ENCODE results near the gene DIPK1B. TPM values are rescaled to one million over a fixed set of nuclear protein-coding genes. Genes with fewer than 3 reads are reported as not detected.

Gene DIPK1B
- total RNA-seq, 2 experiments from 2014 or later, result not detected

DNA sequence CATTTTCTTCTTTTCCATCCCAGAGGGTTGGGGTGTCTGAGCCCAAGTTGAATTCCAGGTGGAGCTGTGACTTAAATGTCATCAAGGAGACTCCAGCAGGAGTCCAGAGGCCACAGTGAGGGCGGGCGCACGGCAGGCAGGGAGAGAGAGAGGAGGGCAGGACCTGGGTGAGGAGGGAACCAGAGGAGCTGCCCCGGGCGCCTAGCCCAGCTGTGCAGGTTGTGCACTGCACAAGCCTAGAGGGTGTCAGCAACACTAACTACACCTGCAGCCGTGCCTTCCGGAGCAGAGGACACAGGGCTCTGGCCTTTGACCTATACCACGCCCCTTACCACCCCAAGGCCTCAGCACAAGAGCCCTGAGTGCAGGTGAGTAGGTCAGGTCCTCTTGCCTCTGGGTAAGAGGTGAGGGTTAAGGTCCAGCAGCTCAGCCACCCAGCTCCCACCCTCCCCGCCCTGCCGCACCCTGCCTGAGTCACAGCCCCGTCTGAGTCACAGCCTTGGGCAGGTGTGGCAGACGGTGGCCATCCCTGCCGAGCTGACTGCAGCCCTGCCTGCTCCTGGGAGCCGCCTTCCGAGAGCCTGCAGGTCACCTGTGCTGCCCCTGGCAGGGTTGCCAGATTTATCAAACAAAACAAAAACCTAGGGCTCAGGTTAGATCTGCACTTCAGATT lies 18.7 kb upstream of the DIPK1B start:
- ChIA-PET POLR2A (no interaction called here), CTCF (no interaction called here)
- Mint-ChIP-seq H3K9me3 (no peaks in the 10 kb centered on the region), H3K4me3 (no peak overlapping the region), H3K27ac (no peak overlapping the region), H3K36me3 (ENCODE audit: low read depth) (no peaks in the 10 kb centered on the region), H3K27me3 (peaks cover 6% of the 10 kb centered on the region), H3K4me1 (peaks cover 3% of the 10 kb centered on the region)
- no peak for DNase-seq

DNA sequence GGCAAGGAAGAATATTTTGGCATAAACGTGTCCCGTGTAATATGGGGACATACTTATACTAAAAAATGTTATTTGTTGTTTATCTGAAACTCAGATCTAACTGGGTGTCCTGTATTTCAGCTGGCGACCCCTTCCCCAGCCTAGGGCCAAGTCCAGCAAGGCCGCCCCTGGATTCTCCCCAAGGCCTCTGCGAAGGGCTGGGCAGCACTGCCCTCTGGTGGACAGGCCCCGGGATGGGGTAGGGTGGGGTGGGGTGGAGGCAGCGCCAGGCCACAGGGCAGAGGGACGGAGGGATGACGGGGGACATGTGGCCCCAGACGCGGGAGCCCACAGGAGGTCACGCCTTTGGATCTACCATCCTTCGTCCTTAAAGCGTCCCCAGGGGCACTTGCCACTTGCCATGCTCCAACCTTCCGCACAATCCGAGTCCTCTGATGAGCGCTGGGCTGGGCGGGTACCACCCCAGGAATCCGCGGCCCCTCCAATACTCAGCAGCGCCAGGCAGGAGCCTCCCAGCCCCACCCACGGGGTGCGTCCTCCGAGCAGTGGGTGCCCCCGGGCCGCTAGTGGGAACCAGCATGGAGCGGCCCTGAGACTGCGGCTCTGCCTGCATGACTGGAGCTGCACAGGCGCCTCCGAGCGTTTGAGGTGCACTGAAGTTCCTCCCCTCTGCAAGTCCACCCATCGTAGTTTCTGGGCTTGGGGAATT lies 18.1 kb upstream of the DIPK1B start:
- peak; percentile 33 for DNase-seq
- H3K9me3 Mint-ChIP-seq, result no peaks in the 10 kb centered on the region
- ChIA-PET CTCF (interaction anchor here (1.4 kb wide), 1 partner anchor 14 kb away, joined by 3 read pairs; no protein-coding TSS in a partner anchor), POLR2A (no interaction called here)
- no peak overlapping the region for H3K27ac Mint-ChIP-seq
- H3K27me3 Mint-ChIP-seq, result peaks cover 10% of the 10 kb centered on the region
- no peak overlapping the region for H3K4me3 Mint-ChIP-seq
- H3K4me1 Mint-ChIP-seq, result peaks cover 3% of the 10 kb centered on the region
- H3K36me3 Mint-ChIP-seq (ENCODE audit: low read depth), result no peaks in the 10 kb centered on the region

DNA sequence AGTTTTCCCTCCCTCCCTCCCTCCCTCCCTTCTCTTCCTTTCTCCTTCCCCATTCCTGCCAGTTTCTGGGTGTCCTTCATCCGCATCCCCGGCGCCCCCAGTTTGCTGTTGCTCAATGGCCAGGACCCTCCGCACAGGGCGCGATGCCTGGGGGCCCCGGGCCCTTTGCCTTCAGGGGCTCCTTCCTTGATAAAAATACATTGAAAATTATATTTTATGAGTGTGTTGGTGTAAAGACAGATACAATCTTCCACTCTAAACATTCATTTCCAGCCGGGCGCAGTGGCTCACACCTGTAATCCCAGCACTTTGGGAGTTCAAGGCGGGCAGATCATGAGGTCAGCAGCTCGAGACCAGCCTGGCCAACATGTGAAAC lies 17.5 kb upstream of the DIPK1B start:
- no peak for DNase-seq
- Mint-ChIP-seq H3K9me3 (no peaks in the 10 kb centered on the region), H3K4me1 (peaks cover 3% of the 10 kb centered on the region), H3K4me3 (no peak overlapping the region), H3K27ac (no peak overlapping the region), H3K27me3 (peaks cover 10% of the 10 kb centered on the region), H3K36me3 (ENCODE audit: low read depth) (no peaks in the 10 kb centered on the region)
- ChIA-PET CTCF (interaction anchor here (1.4 kb wide), 1 partner anchor 13 kb away, joined by 3 read pairs; no protein-coding TSS in a partner anchor), POLR2A (no interaction called here)

DNA sequence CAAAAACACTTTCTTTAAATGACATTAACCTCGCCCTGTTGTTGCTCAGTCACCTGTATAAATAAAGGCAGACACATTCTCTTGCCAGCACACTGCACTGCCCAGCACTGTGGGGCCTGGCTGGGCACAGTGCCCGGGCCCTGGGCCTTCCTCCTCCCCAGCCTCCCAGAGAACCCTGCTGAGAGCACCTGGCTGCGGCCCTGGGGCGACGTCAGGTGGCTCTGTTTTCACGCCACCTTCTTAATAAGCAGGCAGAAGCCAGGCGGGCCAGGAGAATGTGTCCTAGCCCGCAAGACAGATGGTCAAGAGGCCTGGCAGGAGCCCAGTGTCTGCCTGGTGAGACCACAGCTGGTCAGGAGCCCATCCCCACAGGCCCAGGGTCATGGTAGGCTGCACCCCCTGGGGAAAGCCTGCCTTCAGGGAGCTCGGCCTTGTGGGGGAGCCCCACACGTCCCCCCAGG lies 16.9 kb upstream of the DIPK1B start:
- no peaks in the 10 kb centered on the region for H3K9me3 Mint-ChIP-seq
- H3K27ac Mint-ChIP-seq, result no peak overlapping the region
- no peak for DNase-seq
- H3K4me3 Mint-ChIP-seq, result no peak overlapping the region
- ChIA-PET POLR2A (no interaction called here), CTCF (interaction anchor here (1.4 kb wide), 1 partner anchor 13 kb away, joined by 3 read pairs; no protein-coding TSS in a partner anchor)
- H3K4me1 Mint-ChIP-seq, result peaks cover 7% of the 10 kb centered on the region
- no peaks in the 10 kb centered on the region for H3K36me3 Mint-ChIP-seq (ENCODE audit: low read depth)
- peaks cover 10% of the 10 kb centered on the region for H3K27me3 Mint-ChIP-seq

DNA sequence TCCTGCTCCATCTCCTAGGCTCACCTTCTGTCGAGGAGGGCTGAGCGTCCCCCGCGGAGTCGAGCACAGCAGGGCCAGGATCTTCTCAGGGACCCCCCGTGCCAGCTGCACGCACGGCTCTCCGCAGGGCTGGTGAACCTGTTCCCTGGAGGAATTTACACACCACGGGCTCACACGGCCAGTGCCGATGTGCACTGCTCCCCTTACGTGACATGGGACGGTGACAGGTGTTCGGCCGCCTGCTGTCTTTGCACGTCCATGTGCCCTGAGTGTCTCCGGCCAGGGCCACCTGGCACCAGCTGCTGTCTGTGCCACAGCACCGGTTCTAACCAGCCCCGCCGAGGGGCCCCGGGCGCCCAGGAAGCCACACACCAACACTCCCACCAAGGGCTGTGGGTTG lies 16.4 kb upstream of the DIPK1B start:
- CTCF ChIA-PET, result interaction anchor here (0.7 to 1.4 kb wide), 2 partner anchors 12 to 33 kb away, joined by 3 read pairs; no protein-coding TSS in a partner anchor
- Mint-ChIP-seq H3K4me1 (peaks cover 12% of the 10 kb centered on the region), H3K9me3 (no peaks in the 10 kb centered on the region), H3K27me3 (peaks cover 10% of the 10 kb centered on the region), H3K4me3 (no peak overlapping the region), H3K27ac (no peak overlapping the region), H3K36me3 (ENCODE audit: low read depth) (no peaks in the 10 kb centered on the region)
- POLR2A ChIA-PET, result no interaction called here
- DNase-seq, result no peak

DNA sequence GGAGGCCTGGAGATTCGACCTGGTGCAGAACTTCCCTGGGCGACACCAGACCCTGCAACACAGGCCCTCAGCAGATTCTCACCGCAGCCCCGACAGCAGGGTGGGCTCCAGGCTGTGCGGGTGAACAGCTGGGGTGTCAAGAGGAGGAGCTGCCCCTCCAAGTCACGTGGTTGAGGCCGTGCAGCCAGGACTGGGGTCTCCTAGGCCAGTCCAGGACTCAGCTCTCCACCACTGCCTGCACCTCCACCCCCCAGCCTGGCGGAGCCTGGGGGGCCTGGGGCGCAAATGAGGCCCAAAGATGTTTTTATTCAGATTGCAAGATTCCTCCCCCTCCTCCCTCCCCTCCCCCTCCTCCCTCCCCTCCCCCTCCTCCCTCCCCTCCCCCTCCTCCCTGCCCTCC lies 15.9 kb upstream of the DIPK1B start:
- Mint-ChIP-seq H3K9me3 (no peaks in the 10 kb centered on the region), H3K4me3 (no peak overlapping the region), H3K4me1 (peaks cover 17% of the 10 kb centered on the region), H3K27ac (no peak overlapping the region), H3K27me3 (peaks cover 12% of the 10 kb centered on the region), H3K36me3 (ENCODE audit: low read depth) (no peaks in the 10 kb centered on the region)
- CTCF ChIA-PET, result interaction anchor here (0.7 kb wide), 1 partner anchor 33 kb away, joined by 3 read pairs; no protein-coding TSS in a partner anchor
- no peak for DNase-seq
- POLR2A ChIA-PET, result no interaction called here

DNA sequence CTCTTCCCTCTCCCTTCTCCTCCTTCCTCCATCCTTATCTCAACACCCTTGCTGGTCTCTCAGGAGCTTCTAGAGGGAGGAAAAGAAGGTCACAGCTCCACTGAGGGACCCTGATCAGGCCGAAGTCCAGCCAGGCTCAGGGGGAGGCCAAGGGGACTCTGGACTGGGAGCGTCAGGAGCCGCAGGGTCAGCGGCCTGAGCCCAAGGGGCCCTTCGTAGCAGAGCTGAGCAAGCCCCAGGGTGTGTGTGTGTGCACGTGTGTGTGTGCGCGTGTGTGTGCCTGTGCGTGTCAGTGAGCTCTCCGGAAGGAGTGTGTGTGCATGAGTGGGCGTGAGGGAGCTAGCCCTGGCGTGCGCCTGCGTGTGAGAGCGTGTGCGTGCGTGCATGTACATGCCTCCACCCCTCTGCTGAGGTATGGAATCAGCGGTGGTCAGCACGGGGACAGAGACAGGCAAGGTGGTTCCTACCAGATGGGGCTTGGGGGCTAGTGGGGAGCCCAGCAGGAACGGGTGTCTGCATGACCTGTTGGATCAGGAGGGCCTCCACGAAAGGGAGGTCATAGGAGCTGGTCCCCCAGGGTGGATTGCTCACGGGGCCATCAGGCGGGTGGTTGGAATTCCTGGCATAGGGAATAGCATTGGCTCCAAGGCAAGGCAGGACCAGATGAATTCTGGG lies 15.1 kb upstream of the DIPK1B start:
- no peak for DNase-seq
- Mint-ChIP-seq H3K4me3 (no peak overlapping the region), H3K36me3 (ENCODE audit: low read depth) (no peaks in the 10 kb centered on the region), H3K9me3 (no peaks in the 10 kb centered on the region), H3K27me3 (peaks cover 15% of the 10 kb centered on the region), H3K27ac (no peak overlapping the region), H3K4me1 (peaks cover 20% of the 10 kb centered on the region)
- POLR2A ChIA-PET, result no interaction called here
- CTCF ChIA-PET, result interaction anchor here (0.6 kb wide), 1 partner anchor 16 kb away, joined by 3 read pairs; no protein-coding TSS in a partner anchor

DNA sequence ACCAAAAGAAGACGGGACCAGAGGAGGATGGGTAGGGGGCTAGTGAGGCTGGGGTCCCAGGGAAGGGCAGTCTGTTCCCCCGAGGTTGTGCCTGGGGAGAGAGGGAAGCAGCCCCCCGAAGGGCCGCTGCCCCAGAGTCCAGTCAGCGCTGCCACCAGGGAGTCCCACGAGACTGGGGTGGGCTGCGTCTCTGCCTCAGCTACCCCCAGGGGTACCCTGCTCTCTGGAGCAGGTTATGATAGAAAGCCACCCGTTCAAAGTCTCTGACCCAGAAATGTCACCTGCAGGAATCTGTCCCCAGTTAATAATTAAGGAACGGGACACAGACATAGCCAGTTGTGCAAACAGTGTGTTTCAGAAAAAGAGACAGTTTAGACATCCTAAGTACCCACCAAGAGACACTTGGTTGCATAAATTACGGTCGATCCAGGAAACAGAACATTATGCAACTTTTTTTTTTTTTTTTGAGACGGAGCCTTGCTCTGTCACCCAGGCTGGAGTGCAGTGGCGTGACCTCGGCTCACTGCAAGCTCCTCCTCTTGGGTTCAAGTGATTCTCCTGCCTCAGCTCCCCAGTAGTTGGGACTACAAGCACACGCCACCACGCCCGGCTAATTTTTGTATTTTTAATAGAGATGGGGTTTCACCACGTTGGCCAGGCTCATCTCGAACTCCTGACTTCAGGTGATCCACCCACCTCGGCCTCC lies 14.4 kb upstream of the DIPK1B start:
- ChIA-PET CTCF (interaction anchor here (1.2 to 1.3 kb wide), 2 partner anchors 24 to 31 kb away, joined by 3 read pairs; no protein-coding TSS in a partner anchor), POLR2A (no interaction called here)
- Mint-ChIP-seq H3K27ac (no peak overlapping the region), H3K4me3 (no peak overlapping the region), H3K4me1 (peaks cover 20% of the 10 kb centered on the region), H3K27me3 (peaks cover 15% of the 10 kb centered on the region), H3K36me3 (ENCODE audit: low read depth) (no peaks in the 10 kb centered on the region), H3K9me3 (no peaks in the 10 kb centered on the region)
- DNase-seq, result no peak

DNA sequence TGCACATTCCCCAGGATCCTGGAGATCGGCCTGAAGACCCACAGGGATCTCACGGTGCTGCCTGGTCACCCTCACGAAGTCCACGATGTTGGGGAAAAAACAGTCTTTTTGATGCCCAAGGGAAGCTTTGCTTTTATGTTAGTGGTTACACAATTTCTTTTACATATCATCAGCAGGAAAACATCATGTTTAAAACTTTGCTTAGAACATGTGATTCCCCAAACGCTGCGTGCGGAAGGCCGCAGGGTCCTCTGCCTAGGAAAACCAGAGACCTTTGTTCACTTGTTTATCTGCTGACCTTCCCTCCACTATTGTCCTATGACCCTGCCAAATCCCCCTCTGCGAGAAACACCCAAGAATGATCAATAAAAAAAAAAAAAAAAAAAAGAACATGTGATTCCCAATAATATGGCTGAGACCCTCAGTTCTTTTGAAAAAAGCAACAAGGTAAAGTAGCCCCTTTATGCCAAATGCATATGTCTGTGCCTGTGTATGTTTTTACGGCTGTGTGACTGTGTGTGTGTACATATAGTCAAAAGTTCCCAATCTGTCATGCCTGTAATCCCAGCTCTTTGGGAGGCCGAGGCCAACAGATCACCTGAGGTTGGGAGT lies 13.6 kb upstream of the DIPK1B start:
- POLR2A ChIA-PET, result no interaction called here
- no peaks in the 10 kb centered on the region for H3K36me3 Mint-ChIP-seq (ENCODE audit: low read depth)

DNA sequence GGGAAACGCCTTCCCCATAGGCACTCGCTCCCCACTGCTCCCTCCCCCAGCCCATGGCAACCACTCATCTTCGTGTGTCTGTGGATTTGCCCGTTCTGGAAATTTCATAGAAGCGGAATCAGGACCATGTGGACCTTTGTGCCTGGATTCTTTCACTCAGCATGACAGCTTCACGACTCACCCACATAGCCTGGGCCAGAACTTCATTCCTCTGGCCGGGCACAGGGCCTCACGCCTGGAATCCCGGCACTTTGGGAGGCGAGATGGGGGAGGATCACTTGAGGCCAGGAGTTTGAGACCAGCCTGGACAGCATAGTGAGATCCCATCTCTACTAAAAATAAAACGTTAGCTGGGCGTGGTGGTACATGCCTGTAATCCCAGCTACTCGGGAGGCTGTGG lies 12.1 kb upstream of the DIPK1B start:
- Mint-ChIP-seq H3K4me1 (peaks cover 20% of the 10 kb centered on the region), H3K9me3 (no peaks in the 10 kb centered on the region), H3K27ac (no peak overlapping the region)

More for the DNA sequence above, 13.6 kb upstream of the DIPK1B start:
- DNase-seq, result no peak
- peaks cover 20% of the 10 kb centered on the region for H3K4me1 Mint-ChIP-seq
- CTCF ChIA-PET, result interaction anchor here (0.6 to 1.3 kb wide), 5 partner anchors 13 to 619 kb away, joined by 3 to 4 read pairs (median 3); no protein-coding TSS in a partner anchor
- H3K27me3 Mint-ChIP-seq, result peaks cover 17% of the 10 kb centered on the region
- H3K4me3 Mint-ChIP-seq, result no peak overlapping the region
- no peaks in the 10 kb centered on the region for H3K9me3 Mint-ChIP-seq
- H3K27ac Mint-ChIP-seq, result no peak overlapping the region

DNA sequence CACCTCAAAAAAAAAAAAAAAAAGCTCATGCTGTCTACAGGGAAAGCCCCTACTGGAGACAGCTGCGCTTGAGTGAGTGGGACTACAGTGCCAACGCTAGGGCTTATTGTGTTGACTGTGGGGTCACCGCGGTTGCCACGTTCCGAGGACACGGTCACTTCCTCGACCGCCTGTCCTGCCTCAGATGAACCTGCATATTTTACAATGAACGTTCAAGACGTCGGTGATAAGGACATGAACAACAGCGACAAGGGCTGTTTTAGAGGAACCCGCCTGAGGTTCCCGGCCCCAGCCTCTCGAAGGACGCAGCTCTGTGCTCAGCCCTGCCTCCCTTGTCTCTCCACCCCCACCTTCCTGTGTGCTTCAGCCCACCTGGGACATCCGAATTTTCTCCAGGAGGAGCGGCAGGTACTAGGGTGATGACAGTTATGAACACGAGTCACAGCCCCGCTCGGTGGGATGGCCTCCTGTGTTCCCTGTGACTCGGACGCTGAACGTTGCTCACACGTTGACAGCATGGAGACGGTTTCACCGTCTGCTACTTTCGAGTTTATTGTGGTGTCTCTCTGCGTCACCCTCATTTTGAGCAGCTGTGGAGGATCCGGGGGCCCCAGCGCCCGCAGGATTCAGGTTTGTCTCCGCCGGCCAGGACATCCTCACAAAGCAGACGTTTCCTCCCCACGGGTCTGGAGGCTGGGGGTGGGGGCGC lies 11.3 kb upstream of the DIPK1B start:
- CTCF ChIA-PET, result interaction anchor here (0.6 to 1.3 kb wide), 8 partner anchors 12 to 256 kb away, joined by 3 to 4 read pairs (median 4); no protein-coding TSS in a partner anchor
- POLR2A ChIA-PET, result interaction anchor here (0.5 to 1.3 kb wide), 4 partner anchors 27 to 586 kb away, joined by 3 to 5 read pairs (median 3); no protein-coding TSS in a partner anchor
- H3K9me3 Mint-ChIP-seq, result no peaks in the 10 kb centered on the region
- H3K4me3 Mint-ChIP-seq, result peak overlapping the region; percentile 49
- H3K4me1 Mint-ChIP-seq, result peaks cover 20% of the 10 kb centered on the region
- H3K27ac Mint-ChIP-seq, result peak overlapping the region; percentile 77
- no peaks in the 10 kb centered on the region for H3K36me3 Mint-ChIP-seq (ENCODE audit: low read depth)
- peak; percentile 63 for DNase-seq
- H3K27me3 Mint-ChIP-seq, result peaks cover 23% of the 10 kb centered on the region

More for the DNA sequence above, 12.1 kb upstream of the DIPK1B start:
- H3K4me3 Mint-ChIP-seq, result no peak overlapping the region
- DNase-seq, result no peak
- no peaks in the 10 kb centered on the region for H3K36me3 Mint-ChIP-seq (ENCODE audit: low read depth)
- ChIA-PET POLR2A (interaction anchor here (1.3 kb wide), 1 partner anchor 28 kb away, joined by 3 read pairs; no protein-coding TSS in a partner anchor), CTCF (interaction anchor here (0.7 to 1.3 kb wide), 5 partner anchors 14 to 121 kb away, joined by 3 to 4 read pairs (median 4); no protein-coding TSS in a partner anchor)
- peaks cover 19% of the 10 kb centered on the region for H3K27me3 Mint-ChIP-seq

Measured in activated CD4-positive, alpha-beta T cell treated with anti-CD3 and anti-CD28 coated beads, Interleukin-2, amount 10 ng/mL, durations not matched to agents 7 days and 5 days (primary cell).